ENCODE results near the gene SLC13A3. TPM values are rescaled to one million over a fixed set of nuclear protein-coding genes. Genes with fewer than 3 reads are reported as not detected.

The SLC13A3 gene
- total RNA-seq, 4 donors from 2014 or later = 5.7 to 11.6 (median 9.3) TPM

- no peak for TF ChIP-seq POLR2A (IDR thresholded peaks at IDR 0.05)
- TF ChIP-seq EP300 (IDR thresholded peaks at IDR 0.05) = peak in 1 of 2 donors; percentile 60
- peak; percentile 83 to 95 (median 85) for TF ChIP-seq CTCF (IDR thresholded peaks at IDR 0.05)
Observed at GRCh38 chr20:46562373-46563169, 88.7 kb downstream of the SLC13A3 start.

GRCh38 chr20:46562009-46562372, 89.3 kb downstream of the SLC13A3 start:
- Histone ChIP-seq H3K4me3 (peak overlapping the region; percentile 5 to 50 (median 24)), H3K36me3 (no peaks in the 10 kb centered on the region), H3K27me3 (no peaks in the 10 kb centered on the region), H3K4me1 (peaks cover 0 to 27% (median 10%) of the 10 kb centered on the region in 4 donors), H3K27ac (peak overlapping the region; percentile 21 to 93 (median 82)), H3K9me3 (no peaks in the 10 kb centered on the region)
- no peak for DNase-seq (ENCODE audit: low spot score in 2 of 2)
- 37 to 46% methylated on average over 5 of the region's 5 CpGs for WGBS, 2 donors
- TF ChIP-seq POLR2A (IDR thresholded peaks at IDR 0.05) = no peak
- no peak for TF ChIP-seq CTCF (IDR thresholded peaks at IDR 0.05)
- no peak for TF ChIP-seq EP300 (IDR thresholded peaks at IDR 0.05)

More at GRCh38 chr20:46562373-46563169, 88.7 kb downstream of the SLC13A3 start:
- DNase-seq (ENCODE audit: low spot score in 2 of 2) = peak; percentile 81 to 95
- Histone ChIP-seq H3K27ac (peak overlapping the region; percentile 21 to 93 (median 82)), H3K9me3 (no peaks in the 10 kb centered on the region), H3K27me3 (no peaks in the 10 kb centered on the region), H3K36me3 (no peaks in the 10 kb centered on the region), H3K4me3 (peak overlapping the region; percentile 5 to 50 (median 24)), H3K4me1 (peaks cover 0 to 27% (median 10%) of the 10 kb centered on the region in 4 donors)
- WGBS, 2 donors = 6 to 11% methylated on average over 19 of the region's 19 CpGs

- WGBS, 2 donors = 83 to 91% methylated on average over 5 to 7 of the region's 7 CpGs
- TF ChIP-seq CTCF (IDR thresholded peaks at IDR 0.05) (no peak), POLR2A (IDR thresholded peaks at IDR 0.05) (no peak), EP300 (IDR thresholded peaks at IDR 0.05) (no peak)
- Histone ChIP-seq H3K9me3 (no peaks in the 10 kb centered on the region), H3K4me3 (no peak overlapping the region), H3K27me3 (no peaks in the 10 kb centered on the region), H3K36me3 (no peaks in the 10 kb centered on the region), H3K4me1 (peaks cover 0 to 27% (median 10%) of the 10 kb centered on the region in 4 donors), H3K27ac (no peak overlapping the region)
- no peak for DNase-seq (ENCODE audit: low spot score in 2 of 2)
Observed at GRCh38 chr20:46559685-46560440, 91.4 kb downstream of the SLC13A3 start.

- Histone ChIP-seq H3K9me3 (no peaks in the 10 kb centered on the region), H3K4me3 (no peak overlapping the region), H3K27ac (peak overlapping the region in 1 of 4 donors; percentile 13), H3K27me3 (no peaks in the 10 kb centered on the region), H3K36me3 (no peaks in the 10 kb centered on the region), H3K4me1 (peaks cover 0 to 27% (median 10%) of the 10 kb centered on the region in 4 donors)
- 87 to 93% methylated on average over 3 of the region's 3 CpGs for WGBS, 2 donors
- TF ChIP-seq CTCF (IDR thresholded peaks at IDR 0.05) (no peak), EP300 (IDR thresholded peaks at IDR 0.05) (no peak), POLR2A (IDR thresholded peaks at IDR 0.05) (no peak)
- DNase-seq (ENCODE audit: low spot score in 2 of 2) = no peak
Observed at GRCh38 chr20:46559001-46559400, 92.3 kb downstream of the SLC13A3 start.

All from tibial nerve (tissue), 4 donors.